Psoas muscle (tissue), 8 donors: ENCODE results near the gene CNST. TPM values are rescaled to one million over a fixed set of nuclear protein-coding genes. Genes with fewer than 3 reads are reported as not detected.

Experiments
- ATAC-seq, 4 donors: fragments of 200-7000 bp; cut with Tn5 transposase; one replicate each; pipeline ENCODE4 v1.9.1; 2020; ENCODE audit warnings: moderate library complexity in 3 of 4, mild to moderate bottlenecking in 2 of 4
- DNase-seq, 2 donors: peaks; one replicate each; pipeline ENCODE4 v3.0.0-alpha.2; 2020
- H3K27ac ChIP-seq: fragments of 200-600 bp; one replicate; pipeline ENCODE4 v1.8.0; 2022
- H3K27me3 ChIP-seq, 3 donors: fragments of 200-600 bp in 1 of 3; one replicate each; pipeline versions ENCODE4 v1.6.1 to v1.8.0; 2013 to 2022; ENCODE audit warnings: low read length in 2 of 3, mild to moderate bottlenecking in 2 of 3, moderate library complexity in 1 of 3; ENCODE audit not compliant: insufficient read depth in 3 of 3
- H3K36me3 ChIP-seq, 2 donors: fragments of 200-600 bp in 1 of 2; one replicate each; pipeline versions ENCODE4 v1.6.1 to v1.8.0; 2013 to 2022; ENCODE audit warnings: low read depth in 1 of 2, mild to moderate bottlenecking in 1 of 2, moderate library complexity in 1 of 2; ENCODE audit not compliant: insufficient read depth in 1 of 2
- H3K4me1 ChIP-seq: fragments of 200-600 bp; one replicate; pipeline ENCODE4 v1.8.0; 2022
- H3K4me3 ChIP-seq: fragments of 200-600 bp; one replicate; pipeline ENCODE4 v1.8.0; 2022; ENCODE audit warnings: mild to moderate bottlenecking
- H3K9me3 ChIP-seq: fragments of 200-600 bp; one replicate; pipeline ENCODE4 v1.8.0; 2022
- CTCF ChIP-seq: fragments of 200-600 bp; IDR thresholded peaks from one replicate; pipeline ENCODE4 v1.8.0; 2022; ENCODE audit warnings: antibody characterized with exemption
- WGBS, 3 donors: extraction: QIAGEN DNeasy Blood & Tissue Kit; methylation state at CpG; one replicate each; pipeline versions ENCODE4 v1.1.6 to v1.1.7; 2013; 5-methylcytosine and 5-hydroxymethylcytosine counted together
- intact Hi-C, 2 donors: fragments of 100-400 bp; cut with DNase I; formaldehyde crosslinking; loops; one replicate each; pipeline versions ENCODE4 v1.11.0 to v1.14.2; 2022
- polyA plus RNA-seq, 3 donors: library from polyadenylated mRNA; stranded (reverse); fragments of 200-250 nt; gene quantifications; one replicate each; pipeline ENCODE4 v1.2.3, GENCODE V29; 2013
- total RNA-seq, 4 donors: library from RNA; stranded (reverse); fragmentation: NEBNext Ultra II Directional in 2 of 4; extraction: Animal tissue kit (Norgen Biotek cat#: 25700) in 2 of 4; gene quantifications; one replicate each; pipeline versions ENCODE4 v1.2.1 to v1.2.4, GENCODE V29; 2021 to 2023
- donor health status: healthy with polysubstance abuse.
- donor health status: DM: no; HTN: no; CAD: no; lungs with moderate emphysema.
- donor health status: Bipolar disorder and iron deficiency.
- donor health status: healthy.
- donor health status: DM: yes; HTN: yes; CAD: no.
- donor health status: DM: no; HTN: no; CAD: no.
- donor health status: DM: no; HTN: no; CAD: no.
- donor health status: DM: yes; HTN: yes; CAD: no.

Gene CNST
- total and polyA plus RNA-seq, 7 donors = 9.7 to 64.8 (median 19.5) TPM

GRCh38 chr1:246576709-246577032, 10.4 kb downstream of the CNST start:
- DNase-seq = no peak
- Histone ChIP-seq H3K9me3 (no peaks in the 10 kb centered on the region), H3K27me3 (no peaks in the 10 kb centered on the region), H3K4me3 (no peak overlapping the region), H3K4me1 (peaks cover 58% of the 10 kb centered on the region), H3K27ac (no peak overlapping the region), H3K36me3 (no peaks in the 10 kb centered on the region)
- TF ChIP-seq CTCF = no peak
- intact Hi-C loops = no loop called here
- ATAC-seq = no peak
- WGBS, 3 donors = 92 to 100% (median 100%) methylated on average over 3 of the region's 3 CpGs

- TF ChIP-seq CTCF = no peak
- intact Hi-C loops = no loop called here
- ATAC-seq (no peak), DNase-seq (no peak)
- no peaks in the 10 kb centered on the region for H3K27me3 ChIP-seq
- H3K36me3 ChIP-seq = no peaks in the 10 kb centered on the region
- peaks cover 58% of the 10 kb centered on the region for H3K4me1 ChIP-seq
- 73 to 80% (median 79%) methylated on average over 5 of the region's 5 CpGs for WGBS, 3 donors
- peak overlapping the region; percentile 8 for H3K4me3 ChIP-seq
- peak overlapping the region; percentile 48 for H3K27ac ChIP-seq
- H3K9me3 ChIP-seq = no peaks in the 10 kb centered on the region
Observed at GRCh38 chr1:246577082-246577719, 10.9 kb downstream of the CNST start.

- intact Hi-C loops = no loop called here
- TF ChIP-seq CTCF = no peak
- H3K4me1 ChIP-seq = peaks cover 56% of the 10 kb centered on the region
- H3K36me3 ChIP-seq = no peaks in the 10 kb centered on the region
- peak overlapping the region; percentile 8 for H3K4me3 ChIP-seq
- H3K9me3 ChIP-seq = no peaks in the 10 kb centered on the region
- no peaks in the 10 kb centered on the region for H3K27me3 ChIP-seq
- 18 to 32% (median 21%) methylated on average over 2 of the region's 2 CpGs for WGBS, 3 donors
- peak overlapping the region; percentile 48 for H3K27ac ChIP-seq
- ATAC-seq (no peak), DNase-seq (no peak)
Observed at GRCh38 chr1:246577720-246578106, 11.5 kb downstream of the CNST start.

- H3K4me3 ChIP-seq = no peak overlapping the region
Observed at GRCh38 chr1:246579818-246580217, 13.6 kb downstream of the CNST start.

More at GRCh38 chr1:246579818-246580217, 13.6 kb downstream of the CNST start:
- TF ChIP-seq CTCF = no peak
- H3K9me3 ChIP-seq = no peaks in the 10 kb centered on the region
- H3K36me3 ChIP-seq = no peaks in the 10 kb centered on the region
- ATAC-seq (no peak), DNase-seq (no peak)
- H3K4me1 ChIP-seq = peaks cover 60% of the 10 kb centered on the region
- H3K27ac ChIP-seq = no peak overlapping the region
- H3K27me3 ChIP-seq = no peaks in the 10 kb centered on the region
- WGBS, 3 donors = 29 to 49% (median 48%) methylated on average over 3 of the region's 3 CpGs
- intact Hi-C loops = loop anchor here in 1 of 2 donors (5.0 kb wide), 1 partner anchor 37 kb away; no protein-coding TSS in a partner anchor
